Astrocyte (in vitro differentiated cells and primary cell): ENCODE data around the gene RASA1. TPM values are rescaled to one million over a fixed set of nuclear protein-coding genes. Genes with fewer than 3 reads are reported as not detected.

ENCODE experiments used
- DNase-seq: peaks from one replicate; pipeline ENCODE4 v3.0.0-alpha.2; 2010; ENCODE audit warnings: low read depth
- FAIRE-seq: peaks from 2 replicates; lab custom pipeline; 2011; peaks lifted over from hg19 to GRCh38; lab: Jason Lieb, UNC
- H2AFZ ChIP-seq: 2 replicates; pipeline ENCODE4 v1.6.0; 2012; ENCODE audit warnings: low read depth, low read length, inconsistent platforms
- H3K27ac ChIP-seq: 2 replicates; pipeline ENCODE4 v1.5.1; 2011; ENCODE audit warnings: low read depth, low read length, inconsistent platforms
- H3K27me3 ChIP-seq: 2 replicates; pipeline ENCODE4 v1.6.0; 2011; ENCODE audit warnings: low read length, inconsistent platforms; ENCODE audit not compliant: insufficient read depth
- H3K36me3 ChIP-seq: 2 replicates; pipeline ENCODE4 v1.5.1; 2011; ENCODE audit warnings: low read length, inconsistent platforms; ENCODE audit not compliant: insufficient read depth
- H3K4me1 ChIP-seq: 2 replicates; pipeline ENCODE4 v1.5.1; 2011; ENCODE audit warnings: low read length, inconsistent platforms; ENCODE audit not compliant: insufficient read depth
- H3K4me2 ChIP-seq: 2 replicates; pipeline ENCODE4 v1.6.0; 2012; ENCODE audit warnings: low read length, inconsistent platforms
- H3K4me3 ChIP-seq: 2 replicates; pipeline ENCODE4 v1.5.1; 2011; ENCODE audit warnings: low read depth, mild to moderate bottlenecking, low read length, inconsistent platforms; ENCODE audit not compliant: insufficient read depth
- H3K79me2 ChIP-seq: 2 replicates; pipeline ENCODE4 v1.6.0; 2012; ENCODE audit warnings: mild to moderate bottlenecking, low read length, inconsistent platforms; ENCODE audit not compliant: insufficient read depth
- H3K9ac ChIP-seq: 2 replicates; pipeline ENCODE4 v1.6.0; 2012; ENCODE audit warnings: mild to moderate bottlenecking, low read length, inconsistent platforms
- H3K9me3 ChIP-seq: 2 replicates; pipeline ENCODE4 v1.5.1; 2012; ENCODE audit warnings: low read depth, mild to moderate bottlenecking, low read length, inconsistent platforms; ENCODE audit not compliant: insufficient read depth
- H4K20me1 ChIP-seq: 2 replicates; pipeline ENCODE4 v1.6.0; 2012; ENCODE audit warnings: low read length, inconsistent platforms; ENCODE audit not compliant: insufficient read depth
- H3K27ac Mint-ChIP-seq: one replicate; pipeline ENCODE4 v1.8.0; 2021; ENCODE audit warnings: mild to moderate bottlenecking, mixed read lengths; ENCODE audit not compliant: unreplicated experiment
- H3K27me3 Mint-ChIP-seq: one replicate; pipeline ENCODE4 v1.8.0; 2021; ENCODE audit warnings: low read depth, mixed read lengths; ENCODE audit not compliant: unreplicated experiment
- H3K36me3 Mint-ChIP-seq: one replicate; pipeline ENCODE4 v1.8.0; 2021; ENCODE audit warnings: low read depth, mixed read lengths; ENCODE audit not compliant: unreplicated experiment
- H3K4me1 Mint-ChIP-seq: one replicate; pipeline ENCODE4 v1.8.0; 2021; ENCODE audit warnings: low read depth, mixed read lengths; ENCODE audit not compliant: unreplicated experiment
- H3K4me3 Mint-ChIP-seq: one replicate; pipeline ENCODE4 v1.8.0; 2021; ENCODE audit warnings: mild to moderate bottlenecking, moderate library complexity, mixed read lengths; ENCODE audit not compliant: unreplicated experiment
- H3K9me3 Mint-ChIP-seq: one replicate; pipeline ENCODE4 v1.8.0; 2021; ENCODE audit warnings: mild to moderate bottlenecking, mixed read lengths; ENCODE audit not compliant: unreplicated experiment
- EZH2 ChIP-seq: IDR thresholded peaks from 2 replicates; pipeline ENCODE4 v1.6.1; 2012; ENCODE audit warnings: mild to moderate bottlenecking, low read length, inconsistent platforms; ENCODE audit not compliant: insufficient read depth
- total RNA-seq: library from RNA; stranded (reverse); gene quantifications from 2 replicates; pipeline ENCODE4 v1.2.1, GENCODE V29; 2021
- TF ChIP-seq, protein P1 (sequence below): IDR thresholded peaks from 2 replicates; pipeline ENCODE4 v1.5.1; 2011; ENCODE audit warnings: low read depth, mild to moderate bottlenecking, inconsistent platforms, low read length, moderate library complexity; ENCODE audit not compliant: insufficient read depth

Gene RASA1
- total RNA-seq, 1 donor from 2014 or later, result 62.8 TPM

DNA sequence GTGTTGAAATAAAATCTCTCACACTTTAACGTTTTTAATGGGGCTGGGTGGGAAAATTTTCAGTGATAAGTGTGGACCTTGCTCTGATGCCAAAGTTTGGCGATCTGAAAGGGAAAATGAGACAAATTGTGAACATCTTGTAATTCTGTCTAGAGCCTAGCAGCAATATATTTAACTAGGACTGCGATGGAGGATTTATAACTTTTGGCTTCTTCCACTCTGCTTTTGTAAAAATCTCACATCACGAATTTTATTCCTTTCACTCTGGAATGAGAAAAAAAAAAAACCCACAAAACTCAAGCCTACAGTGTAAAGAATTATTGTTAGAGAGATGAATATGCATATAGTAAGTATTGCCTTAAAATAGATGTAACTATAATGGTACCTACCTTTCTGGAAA is 125.1 kb downstream of the RASA1 start:
- no peaks in the 10 kb centered on the region for H4K20me1 ChIP-seq
- Mint-ChIP-seq H3K9me3 (no peaks in the 10 kb centered on the region), H3K36me3 (peaks cover 10% of the 10 kb centered on the region), H3K27me3 (no peaks in the 10 kb centered on the region), H3K4me3 (no peak overlapping the region), H3K4me1 (peaks cover 36% of the 10 kb centered on the region), H3K27ac (peak overlapping the region; percentile 94)
- H2AFZ ChIP-seq, result no peak overlapping the region
- DNase-seq (no peak), FAIRE-seq (peak; percentile 39)
- peak overlapping the region; percentile 90 for H3K27ac ChIP-seq
- peak overlapping the region; percentile 66 for H3K9ac ChIP-seq
- no peaks in the 10 kb centered on the region for H3K27me3 ChIP-seq
- H3K9me3 ChIP-seq, result no peaks in the 10 kb centered on the region
- no peak overlapping the region for H3K4me3 ChIP-seq
- H3K79me2 ChIP-seq, result peaks cover 20% of the 10 kb centered on the region
- peaks cover 56% of the 10 kb centered on the region for H3K36me3 ChIP-seq
- no peak for TF ChIP-seq EZH2
- TF ChIP-seq, protein P1, sequence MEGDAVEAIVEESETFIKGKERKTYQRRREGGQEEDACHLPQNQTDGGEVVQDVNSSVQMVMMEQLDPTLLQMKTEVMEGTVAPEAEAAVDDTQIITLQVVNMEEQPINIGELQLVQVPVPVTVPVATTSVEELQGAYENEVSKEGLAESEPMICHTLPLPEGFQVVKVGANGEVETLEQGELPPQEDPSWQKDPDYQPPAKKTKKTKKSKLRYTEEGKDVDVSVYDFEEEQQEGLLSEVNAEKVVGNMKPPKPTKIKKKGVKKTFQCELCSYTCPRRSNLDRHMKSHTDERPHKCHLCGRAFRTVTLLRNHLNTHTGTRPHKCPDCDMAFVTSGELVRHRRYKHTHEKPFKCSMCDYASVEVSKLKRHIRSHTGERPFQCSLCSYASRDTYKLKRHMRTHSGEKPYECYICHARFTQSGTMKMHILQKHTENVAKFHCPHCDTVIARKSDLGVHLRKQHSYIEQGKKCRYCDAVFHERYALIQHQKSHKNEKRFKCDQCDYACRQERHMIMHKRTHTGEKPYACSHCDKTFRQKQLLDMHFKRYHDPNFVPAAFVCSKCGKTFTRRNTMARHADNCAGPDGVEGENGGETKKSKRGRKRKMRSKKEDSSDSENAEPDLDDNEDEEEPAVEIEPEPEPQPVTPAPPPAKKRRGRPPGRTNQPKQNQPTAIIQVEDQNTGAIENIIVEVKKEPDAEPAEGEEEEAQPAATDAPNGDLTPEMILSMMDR, result no peak
- H3K4me1 ChIP-seq, result peaks cover 30% of the 10 kb centered on the region
- peak overlapping the region; percentile 58 for H3K4me2 ChIP-seq

GRCh38 chr5:87393331-87393730 is 125.6 kb downstream of the RASA1 start:
- H3K9me3 Mint-ChIP-seq, result no peaks in the 10 kb centered on the region
- TF ChIP-seq EZH2, result no peak
- TF ChIP-seq, protein P1, result no peak
- peak overlapping the region; percentile 94 for H3K27ac Mint-ChIP-seq
- Histone ChIP-seq H3K4me1 (peaks cover 30% of the 10 kb centered on the region), H2AFZ (no peak overlapping the region), H3K79me2 (peaks cover 24% of the 10 kb centered on the region), H3K27ac (peak overlapping the region; percentile 90), H3K9ac (peak overlapping the region; percentile 70), H4K20me1 (no peaks in the 10 kb centered on the region), H3K36me3 (peaks cover 56% of the 10 kb centered on the region), H3K4me3 (no peak overlapping the region), H3K27me3 (no peaks in the 10 kb centered on the region), H3K9me3 (no peaks in the 10 kb centered on the region), H3K4me2 (peak overlapping the region; percentile 58)
- FAIRE-seq (peak; percentile 49), DNase-seq (peak; percentile 89)
- H3K27me3 Mint-ChIP-seq, result no peaks in the 10 kb centered on the region
- H3K36me3 Mint-ChIP-seq, result peaks cover 10% of the 10 kb centered on the region
- peaks cover 36% of the 10 kb centered on the region for H3K4me1 Mint-ChIP-seq
- no peak overlapping the region for H3K4me3 Mint-ChIP-seq

GRCh38 chr5:87394411-87395165 is 126.9 kb downstream of the RASA1 start:
- Histone ChIP-seq H3K4me2 (peak overlapping the region; percentile 25), H3K9me3 (no peaks in the 10 kb centered on the region), H2AFZ (no peak overlapping the region), H3K27me3 (no peaks in the 10 kb centered on the region), H4K20me1 (no peaks in the 10 kb centered on the region), H3K27ac (peak overlapping the region; percentile 90), H3K4me3 (no peak overlapping the region), H3K9ac (peak overlapping the region; percentile 17), H3K79me2 (peaks cover 29% of the 10 kb centered on the region), H3K36me3 (peaks cover 56% of the 10 kb centered on the region), H3K4me1 (peaks cover 30% of the 10 kb centered on the region)
- TF ChIP-seq, protein P1, result no peak
- no peak for TF ChIP-seq EZH2
- FAIRE-seq, result no peak
- H3K4me3 Mint-ChIP-seq, result no peak overlapping the region
- peak; percentile 68 for DNase-seq
- peaks cover 42% of the 10 kb centered on the region for H3K4me1 Mint-ChIP-seq
- H3K36me3 Mint-ChIP-seq, result peaks cover 10% of the 10 kb centered on the region
- peak overlapping the region; percentile 31 for H3K27ac Mint-ChIP-seq
- no peaks in the 10 kb centered on the region for H3K27me3 Mint-ChIP-seq
- no peaks in the 10 kb centered on the region for H3K9me3 Mint-ChIP-seq
